GM19372 (cell line): Measurements from ENCODE around the gene NDUFB8.

ENCODE experiments used
- ATAC-seq: cut with Tn5 transposase; IDR thresholded peaks from one replicate; pipeline ENCODE4 v1.9.1; 2021; ENCODE audit warnings: mild to moderate bottlenecking, low read depth, moderate library complexity; ENCODE audit not compliant: unreplicated experiment

NDUFB8 gene

GRCh38 chr10:100479037-100479436 is 50.6 kb downstream of the NDUFB8 start:
- no peak for ATAC-seq

GRCh38 chr10:100477970-100478369 is 51.7 kb downstream of the NDUFB8 start:
- ATAC-seq: no peak
